Measurements from ENCODE around the gene PNMA6A.
"Not testable (repeated sequence)": the region's sequence is repeated elsewhere in the genome, so short reads cannot be mapped to it uniquely, and the experiment has no call there.

DNA sequence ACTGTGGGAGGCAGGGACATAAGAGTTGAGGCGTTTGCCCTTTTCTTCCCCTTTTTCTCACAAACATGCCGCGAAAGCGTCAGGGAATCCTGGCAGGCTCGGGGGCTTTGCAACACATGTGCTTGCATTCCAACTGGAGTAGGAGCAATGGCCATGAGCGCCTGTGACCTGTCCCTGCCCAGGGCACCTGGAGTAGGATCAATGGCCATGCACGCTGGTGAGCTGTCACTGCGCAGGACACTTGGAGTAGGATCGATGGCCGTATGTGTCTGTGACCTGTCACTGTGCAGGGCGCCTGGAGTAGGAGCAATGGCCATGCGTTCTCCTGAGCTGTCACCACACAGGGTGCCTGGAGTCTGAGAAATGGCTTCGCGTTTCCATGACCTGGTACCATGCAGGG lies 51.2 kb downstream of the PNMA6A start:
- TF ChIP-seq, protein P1, sequence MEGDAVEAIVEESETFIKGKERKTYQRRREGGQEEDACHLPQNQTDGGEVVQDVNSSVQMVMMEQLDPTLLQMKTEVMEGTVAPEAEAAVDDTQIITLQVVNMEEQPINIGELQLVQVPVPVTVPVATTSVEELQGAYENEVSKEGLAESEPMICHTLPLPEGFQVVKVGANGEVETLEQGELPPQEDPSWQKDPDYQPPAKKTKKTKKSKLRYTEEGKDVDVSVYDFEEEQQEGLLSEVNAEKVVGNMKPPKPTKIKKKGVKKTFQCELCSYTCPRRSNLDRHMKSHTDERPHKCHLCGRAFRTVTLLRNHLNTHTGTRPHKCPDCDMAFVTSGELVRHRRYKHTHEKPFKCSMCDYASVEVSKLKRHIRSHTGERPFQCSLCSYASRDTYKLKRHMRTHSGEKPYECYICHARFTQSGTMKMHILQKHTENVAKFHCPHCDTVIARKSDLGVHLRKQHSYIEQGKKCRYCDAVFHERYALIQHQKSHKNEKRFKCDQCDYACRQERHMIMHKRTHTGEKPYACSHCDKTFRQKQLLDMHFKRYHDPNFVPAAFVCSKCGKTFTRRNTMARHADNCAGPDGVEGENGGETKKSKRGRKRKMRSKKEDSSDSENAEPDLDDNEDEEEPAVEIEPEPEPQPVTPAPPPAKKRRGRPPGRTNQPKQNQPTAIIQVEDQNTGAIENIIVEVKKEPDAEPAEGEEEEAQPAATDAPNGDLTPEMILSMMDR (optimal IDR thresholded peaks at IDR 0.05 in 1 of 3, IDR thresholded peaks at IDR 0.05 in 1 of 3, conservative IDR thresholded peaks at IDR 0.05 in 1 of 3; ENCODE audit: extremely low read depth in 1 of 3, insufficient read depth in 2 of 3, low read length in 3 of 3) = not testable (repeated sequence)
- not testable (repeated sequence) for TF ChIP-seq EZH2 (IDR thresholded peaks at IDR 0.05; ENCODE audit: low read length)

Data from keratinocyte (primary cell).